Natural killer cell (primary cell): Measurements from ENCODE around the gene MIOX. TPM values are rescaled to one million over a fixed set of nuclear protein-coding genes. Genes with fewer than 3 reads are reported as not detected.
A peak's percentile ranks its signal among the peaks of the same experiment; 100 is the strongest.

Experiments
- ATAC-seq, 3 donors: fragments of 150-1000 bp in 2 of 3; fragments of 200-7000 bp in 1 of 3; cut with Tn5 transposase; 1 replicate in 1 of 3; 2 replicates in 2 of 3; pipeline ENCODE4 v1.10.0; 2021; ENCODE audit warnings: mild to moderate bottlenecking in 2 of 3, moderate library complexity in 2 of 3
- DNase-seq, 2 donors: peaks; one replicate each; pipeline versions ENCODE4 v3.0.0 to v3.0.0-alpha.2; 2013 to 2021; ENCODE audit warnings: mixed read lengths in 1 of 2
- H3K27ac ChIP-seq: one replicate; pipeline ENCODE4 v1.5.1; 2013; ENCODE audit warnings: mild to moderate bottlenecking, low read length
- H3K27me3 ChIP-seq: one replicate; pipeline ENCODE4 v1.6.1; 2013; ENCODE audit warnings: low read length; ENCODE audit not compliant: control insufficient read depth, insufficient read depth
- H3K36me3 ChIP-seq: one replicate; pipeline ENCODE4 v1.6.1; 2013; ENCODE audit warnings: low read length; ENCODE audit not compliant: control insufficient read depth, insufficient read depth
- H3K4me1 ChIP-seq: one replicate; pipeline ENCODE4 v1.6.1; 2013; ENCODE audit warnings: low read length; ENCODE audit not compliant: control insufficient read depth, insufficient read depth
- H3K4me3 ChIP-seq: one replicate; pipeline ENCODE4 v1.5.1; 2013; ENCODE audit warnings: low read length
- H3K9me3 ChIP-seq: one replicate; pipeline ENCODE4 v1.6.1; 2013; ENCODE audit warnings: low read length; ENCODE audit not compliant: control insufficient read depth, insufficient read depth
- H3K27ac Mint-ChIP-seq, 2 donors: one replicate each; pipeline ENCODE4 v1.8.0; 2022; ENCODE audit warnings: mild to moderate bottlenecking in 2 of 2, mixed read lengths in 2 of 2, moderate library complexity in 1 of 2
- H3K27me3 Mint-ChIP-seq, 2 donors: one replicate each; pipeline ENCODE4 v1.8.0; 2022; ENCODE audit warnings: low read depth in 2 of 2, mixed read lengths in 2 of 2
- H3K36me3 Mint-ChIP-seq: one replicate; pipeline ENCODE4 v1.8.0; 2022; ENCODE audit warnings: mixed read lengths
- H3K4me1 Mint-ChIP-seq, 2 donors: one replicate each; pipeline ENCODE4 v1.8.0; 2022; ENCODE audit warnings: mixed read lengths in 2 of 2
- H3K4me3 Mint-ChIP-seq: one replicate; pipeline ENCODE4 v1.8.0; 2022; ENCODE audit warnings: mild to moderate bottlenecking, moderate library complexity, mixed read lengths
- H3K9me3 Mint-ChIP-seq, 2 donors: one replicate each; pipeline ENCODE4 v1.8.0; 2022; ENCODE audit warnings: mixed read lengths in 2 of 2
- WGBS: methylation state at CpG from one replicate; pipeline ENCODE4 v1.1.7; 2013; ENCODE audit warnings: missing lambda C conversion rate; ENCODE audit not compliant: insufficient coverage; 5-methylcytosine and 5-hydroxymethylcytosine counted together
- intact Hi-C: fragments of 100-400 bp; cut with micrococcal nuclease; formaldehyde crosslinking; loops from one replicate; pipeline ENCODE4 v1.14.2; 2022
- total RNA-seq, 4 donors: library from RNA; stranded (reverse); fragments of 120-200 nt in 1 of 4; gene quantifications; one replicate each; pipeline versions ENCODE4 v1.2.3 to v1.2.4, GENCODE V29; 2013 to 2022
- TF ChIP-seq, protein P1 (sequence below): fragments of 200-600 bp; IDR thresholded peaks from one replicate; pipeline ENCODE4 v1.8.0; 2022; ENCODE audit warnings: antibody characterized with exemption

MIOX gene
- total RNA-seq, 3 donors from 2014 or later (not counting 1 experiment from before 2014, with no cell fraction given), result 0.23 TPM; not detected in 2

DNA sequence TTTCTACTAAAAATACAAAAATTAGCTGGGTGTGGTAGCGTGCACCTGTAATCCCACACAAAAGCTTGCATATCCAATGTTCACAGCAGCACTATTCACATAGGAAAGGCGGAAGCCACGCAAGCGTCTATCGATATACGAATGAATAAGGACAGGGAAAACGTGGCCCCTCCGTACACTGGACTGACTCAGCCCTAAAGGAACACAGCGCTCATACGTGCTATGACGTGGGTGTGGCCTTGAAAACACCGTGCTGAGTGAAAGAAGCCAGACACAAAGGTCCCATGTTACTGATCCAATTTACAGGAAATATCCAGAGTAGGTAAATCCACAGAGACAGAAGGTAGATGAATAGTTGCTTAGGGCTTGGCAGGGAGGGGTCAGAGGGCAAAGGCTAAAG lies 13.8 kb downstream of the MIOX start:
- peaks cover 18% of the 10 kb centered on the region for H3K36me3 ChIP-seq
- H3K27ac Mint-ChIP-seq, result no peak overlapping the region
- WGBS, result 96% methylated on average over 12 of the region's 12 CpGs
- ATAC-seq, result no peak
- H3K36me3 Mint-ChIP-seq, result no peaks in the 10 kb centered on the region
- H3K27me3 Mint-ChIP-seq, result peaks cover 0 to 7% of the 10 kb centered on the region in 2 donors
- H3K4me1 Mint-ChIP-seq, result no peaks in the 10 kb centered on the region
- no peak for DNase-seq
- no peaks in the 10 kb centered on the region for H3K9me3 ChIP-seq
- intact Hi-C loops, result no loop called here
- H3K27ac ChIP-seq, result no peak overlapping the region
- H3K4me1 ChIP-seq, result peaks cover 9% of the 10 kb centered on the region
- TF ChIP-seq, protein P1, sequence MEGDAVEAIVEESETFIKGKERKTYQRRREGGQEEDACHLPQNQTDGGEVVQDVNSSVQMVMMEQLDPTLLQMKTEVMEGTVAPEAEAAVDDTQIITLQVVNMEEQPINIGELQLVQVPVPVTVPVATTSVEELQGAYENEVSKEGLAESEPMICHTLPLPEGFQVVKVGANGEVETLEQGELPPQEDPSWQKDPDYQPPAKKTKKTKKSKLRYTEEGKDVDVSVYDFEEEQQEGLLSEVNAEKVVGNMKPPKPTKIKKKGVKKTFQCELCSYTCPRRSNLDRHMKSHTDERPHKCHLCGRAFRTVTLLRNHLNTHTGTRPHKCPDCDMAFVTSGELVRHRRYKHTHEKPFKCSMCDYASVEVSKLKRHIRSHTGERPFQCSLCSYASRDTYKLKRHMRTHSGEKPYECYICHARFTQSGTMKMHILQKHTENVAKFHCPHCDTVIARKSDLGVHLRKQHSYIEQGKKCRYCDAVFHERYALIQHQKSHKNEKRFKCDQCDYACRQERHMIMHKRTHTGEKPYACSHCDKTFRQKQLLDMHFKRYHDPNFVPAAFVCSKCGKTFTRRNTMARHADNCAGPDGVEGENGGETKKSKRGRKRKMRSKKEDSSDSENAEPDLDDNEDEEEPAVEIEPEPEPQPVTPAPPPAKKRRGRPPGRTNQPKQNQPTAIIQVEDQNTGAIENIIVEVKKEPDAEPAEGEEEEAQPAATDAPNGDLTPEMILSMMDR, result no peak
- H3K27me3 ChIP-seq, result no peaks in the 10 kb centered on the region
- H3K9me3 Mint-ChIP-seq, result no peaks in the 10 kb centered on the region
- H3K4me3 ChIP-seq, result no peak overlapping the region
- no peak overlapping the region for H3K4me3 Mint-ChIP-seq

DNA sequence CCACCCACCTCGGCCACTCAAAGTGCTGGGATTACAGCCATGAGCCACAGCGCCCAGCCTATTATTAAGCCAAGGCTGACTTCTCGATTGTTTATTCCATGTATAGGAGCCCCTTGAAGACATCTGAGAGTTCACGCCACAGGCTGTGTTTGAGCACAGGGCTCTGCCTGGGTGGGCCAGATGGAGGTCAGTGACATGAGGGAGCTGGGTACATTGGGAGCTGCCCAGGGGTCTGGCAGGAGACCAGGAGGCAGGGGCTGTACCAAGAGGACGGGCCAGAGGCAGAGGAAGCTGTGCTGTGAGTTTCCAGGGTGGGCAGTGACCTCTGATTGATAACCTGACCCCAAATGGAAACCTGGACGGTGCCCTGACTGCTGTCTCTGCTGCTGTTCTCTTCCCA lies 15.4 kb downstream of the MIOX start:
- DNase-seq, result no peak
- WGBS, result 96% methylated on average over 6 of the region's 6 CpGs
- H3K27ac Mint-ChIP-seq, result peak overlapping the region in 1 of 2 donors; percentile 11
- Histone ChIP-seq H3K27ac (no peak overlapping the region), H3K27me3 (no peaks in the 10 kb centered on the region), H3K36me3 (peaks cover 26% of the 10 kb centered on the region), H3K4me1 (peaks cover 24% of the 10 kb centered on the region), H3K9me3 (no peaks in the 10 kb centered on the region), H3K4me3 (no peak overlapping the region)
- no peak for ATAC-seq
- H3K36me3 Mint-ChIP-seq, result no peaks in the 10 kb centered on the region
- intact Hi-C loops, result no loop called here
- no peaks in the 10 kb centered on the region for H3K9me3 Mint-ChIP-seq
- TF ChIP-seq, protein P1, result no peak
- H3K27me3 Mint-ChIP-seq, result peaks cover 0 to 4% of the 10 kb centered on the region in 2 donors
- peaks cover 0 to 8% of the 10 kb centered on the region in 2 donors for H3K4me1 Mint-ChIP-seq
- H3K4me3 Mint-ChIP-seq, result no peak overlapping the region

DNA sequence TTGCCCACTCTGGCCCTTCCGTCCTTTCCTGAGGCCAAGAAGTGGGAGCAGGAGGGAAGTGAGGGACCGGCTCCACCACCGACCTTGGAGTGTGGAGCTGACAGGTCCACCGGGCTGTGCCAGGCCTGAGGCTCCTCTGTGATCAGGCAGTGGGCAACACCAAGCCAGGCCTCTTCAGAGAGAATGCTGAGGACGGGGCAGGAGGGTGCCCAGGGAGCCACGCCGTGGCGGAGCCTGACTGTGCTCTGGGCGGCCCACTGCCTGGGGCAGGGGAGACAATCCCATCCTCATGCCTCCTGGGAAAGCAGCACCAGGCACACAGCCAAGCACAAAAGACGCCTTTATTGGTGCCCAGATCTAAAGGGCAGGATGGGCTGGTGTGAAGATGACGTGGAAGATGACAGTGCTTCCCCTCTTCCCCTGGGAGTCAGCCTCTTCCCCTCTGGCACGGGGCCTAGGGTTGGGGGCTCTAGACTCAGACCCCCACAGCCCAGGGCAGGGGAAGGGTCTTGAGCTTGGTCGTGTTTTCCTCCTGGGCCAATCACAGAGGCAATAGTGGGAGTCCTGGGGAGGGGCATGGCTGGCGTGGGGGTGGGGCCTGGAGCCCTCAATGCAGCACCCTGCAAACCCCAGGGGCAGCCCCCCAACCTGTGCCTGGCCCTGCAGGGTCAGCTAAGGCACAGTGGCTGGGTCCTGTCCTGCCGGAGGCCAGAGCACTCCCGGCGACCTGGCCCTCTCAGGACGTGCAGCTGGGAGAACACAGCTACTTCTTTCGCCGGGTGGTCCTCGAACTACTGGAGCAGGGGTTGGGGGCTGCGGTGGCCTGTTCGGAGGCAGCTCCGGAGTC lies 16.2 kb downstream of the MIOX start:
- Mint-ChIP-seq H3K36me3 (no peaks in the 10 kb centered on the region), H3K27me3 (peaks cover 0 to 1% of the 10 kb centered on the region in 2 donors), H3K4me1 (peaks cover 0 to 11% of the 10 kb centered on the region in 2 donors), H3K9me3 (no peaks in the 10 kb centered on the region), H3K27ac (no peak overlapping the region), H3K4me3 (no peak overlapping the region)
- TF ChIP-seq, protein P1, result no peak
- Histone ChIP-seq H3K36me3 (peaks cover 26% of the 10 kb centered on the region), H3K27me3 (no peaks in the 10 kb centered on the region), H3K4me3 (no peak overlapping the region), H3K9me3 (no peaks in the 10 kb centered on the region), H3K27ac (no peak overlapping the region), H3K4me1 (peaks cover 26% of the 10 kb centered on the region)
- 95% methylated on average over 24 of the region's 24 CpGs for WGBS
- intact Hi-C loops, result no loop called here
- DNase-seq, result no peak
- no peak for ATAC-seq
